GM12872 (cell line): ENCODE measurements around the gene DLK2.

ENCODE experiments used
- TF ChIP-seq, protein P1 (sequence below): IDR thresholded peaks from 3 replicates; pipeline ENCODE4 v1.5.1; 2011; ENCODE audit warnings: low read depth, mild to moderate bottlenecking, low read length, moderate library complexity; ENCODE audit not compliant: insufficient read depth

The DLK2 gene, protein sequence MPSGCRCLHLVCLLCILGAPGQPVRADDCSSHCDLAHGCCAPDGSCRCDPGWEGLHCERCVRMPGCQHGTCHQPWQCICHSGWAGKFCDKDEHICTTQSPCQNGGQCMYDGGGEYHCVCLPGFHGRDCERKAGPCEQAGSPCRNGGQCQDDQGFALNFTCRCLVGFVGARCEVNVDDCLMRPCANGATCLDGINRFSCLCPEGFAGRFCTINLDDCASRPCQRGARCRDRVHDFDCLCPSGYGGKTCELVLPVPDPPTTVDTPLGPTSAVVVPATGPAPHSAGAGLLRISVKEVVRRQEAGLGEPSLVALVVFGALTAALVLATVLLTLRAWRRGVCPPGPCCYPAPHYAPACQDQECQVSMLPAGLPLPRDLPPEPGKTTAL

DNA sequence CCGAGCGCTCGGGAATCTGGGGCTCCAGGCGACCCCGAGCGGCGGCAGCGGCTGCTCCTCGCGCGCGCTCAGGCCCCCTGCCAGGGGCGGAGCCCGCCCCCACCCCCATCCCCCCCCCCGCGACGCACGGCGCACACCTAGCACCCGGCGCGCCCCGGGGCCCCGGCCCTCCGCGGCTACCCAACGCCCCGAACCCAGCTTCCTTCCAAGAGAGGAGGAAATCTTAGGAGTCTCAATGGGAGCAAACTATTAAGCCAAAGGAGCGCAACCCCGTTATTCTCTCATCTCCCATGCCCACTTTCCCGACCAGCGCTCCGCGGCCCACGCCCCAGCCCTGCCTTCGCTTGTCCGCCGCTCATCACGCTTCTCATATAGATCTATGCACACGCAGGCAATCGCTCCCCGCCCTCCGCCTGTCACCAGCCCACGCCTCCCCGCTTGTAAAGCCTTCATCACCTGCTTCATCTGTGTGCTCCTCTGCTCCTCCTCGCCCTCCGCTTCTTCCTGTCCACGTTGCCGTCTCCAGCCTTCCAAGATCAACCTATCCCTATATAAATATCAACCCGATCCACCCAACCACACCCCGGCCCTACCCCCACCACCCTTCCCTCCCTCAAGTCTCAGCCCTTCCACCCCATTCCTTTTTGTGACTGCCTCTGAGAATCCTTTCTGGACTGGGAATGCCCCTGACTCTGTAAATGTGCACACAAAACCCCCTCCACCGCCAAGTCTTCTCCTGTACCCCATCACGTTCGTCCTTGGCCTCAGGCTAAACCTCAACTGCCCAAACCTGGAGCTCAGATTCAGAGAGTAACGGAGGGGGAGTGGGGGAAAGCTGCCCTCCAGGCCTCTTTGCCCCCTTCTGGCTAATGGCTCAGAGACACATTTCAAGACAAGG lies at the start of gene DLK2:
DLK2 (minus strand) TSS at position 18 of the 898 bp plus-strand sequence. CDS start 723 bp downstream, outside the sequence.
- TF ChIP-seq, protein P1, sequence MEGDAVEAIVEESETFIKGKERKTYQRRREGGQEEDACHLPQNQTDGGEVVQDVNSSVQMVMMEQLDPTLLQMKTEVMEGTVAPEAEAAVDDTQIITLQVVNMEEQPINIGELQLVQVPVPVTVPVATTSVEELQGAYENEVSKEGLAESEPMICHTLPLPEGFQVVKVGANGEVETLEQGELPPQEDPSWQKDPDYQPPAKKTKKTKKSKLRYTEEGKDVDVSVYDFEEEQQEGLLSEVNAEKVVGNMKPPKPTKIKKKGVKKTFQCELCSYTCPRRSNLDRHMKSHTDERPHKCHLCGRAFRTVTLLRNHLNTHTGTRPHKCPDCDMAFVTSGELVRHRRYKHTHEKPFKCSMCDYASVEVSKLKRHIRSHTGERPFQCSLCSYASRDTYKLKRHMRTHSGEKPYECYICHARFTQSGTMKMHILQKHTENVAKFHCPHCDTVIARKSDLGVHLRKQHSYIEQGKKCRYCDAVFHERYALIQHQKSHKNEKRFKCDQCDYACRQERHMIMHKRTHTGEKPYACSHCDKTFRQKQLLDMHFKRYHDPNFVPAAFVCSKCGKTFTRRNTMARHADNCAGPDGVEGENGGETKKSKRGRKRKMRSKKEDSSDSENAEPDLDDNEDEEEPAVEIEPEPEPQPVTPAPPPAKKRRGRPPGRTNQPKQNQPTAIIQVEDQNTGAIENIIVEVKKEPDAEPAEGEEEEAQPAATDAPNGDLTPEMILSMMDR: no peak

DNA sequence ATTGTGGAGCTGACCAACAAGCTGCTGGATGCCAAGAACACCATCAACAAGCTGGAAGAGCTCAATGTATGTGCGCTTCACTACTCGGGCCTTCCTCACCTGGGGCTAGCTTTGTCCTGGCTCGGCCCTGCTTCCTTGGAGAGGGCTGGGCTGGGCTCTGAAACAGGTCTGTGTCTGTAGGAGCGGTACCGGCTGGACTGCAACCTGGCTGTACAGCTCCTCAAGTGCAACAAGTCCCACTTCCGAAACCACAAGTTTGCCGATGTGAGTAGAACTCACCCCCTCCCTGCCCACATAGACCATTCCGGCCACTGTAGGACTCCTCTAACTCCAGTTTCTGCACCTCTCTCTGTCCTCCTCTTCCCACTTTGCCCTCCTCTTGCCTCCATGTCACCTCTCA lies 48.1 kb upstream of the DLK2 start:
- TF ChIP-seq, protein P1: no peak

DNA sequence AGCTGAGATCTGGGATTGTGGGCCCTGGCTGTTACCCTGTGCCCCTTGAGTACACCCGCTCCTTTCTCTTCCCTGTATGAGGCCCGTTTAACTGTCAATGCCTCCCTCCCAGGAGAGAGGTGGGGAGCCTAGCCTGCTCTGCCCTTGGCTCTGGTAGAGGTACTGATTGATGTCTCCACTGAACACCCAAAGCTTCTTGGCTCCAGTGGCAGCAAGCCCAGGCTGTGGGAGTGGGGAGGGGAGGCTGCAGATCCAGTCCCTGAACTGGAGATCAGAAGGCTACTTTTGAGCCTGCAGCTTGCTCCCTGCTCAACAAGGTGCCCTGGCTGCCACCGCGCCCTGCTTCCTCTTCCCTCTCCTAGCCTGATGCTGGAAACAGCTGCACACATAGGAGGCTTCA lies 47.3 kb upstream of the DLK2 start:
- TF ChIP-seq, protein P1: no peak

DNA sequence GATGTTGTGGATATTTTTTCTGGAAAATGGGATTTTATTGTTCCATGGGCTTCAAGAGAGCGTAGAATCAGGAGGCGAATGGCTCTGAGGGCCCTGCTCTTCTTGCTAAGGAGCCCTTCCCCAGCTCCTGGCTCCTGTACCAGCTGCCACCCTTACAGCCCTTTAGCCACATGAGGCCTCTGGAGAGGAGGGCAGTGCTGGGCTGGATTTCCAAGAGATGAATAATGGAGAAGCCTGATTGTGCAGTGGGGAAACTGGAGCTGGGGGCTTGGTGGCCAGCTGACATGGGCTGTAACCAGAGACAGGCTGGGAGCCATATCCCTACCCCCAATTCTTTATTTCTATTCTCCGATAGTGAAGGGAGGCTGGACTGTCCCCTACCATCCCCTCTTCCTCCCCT lies 45.6 kb upstream of the DLK2 start:
- TF ChIP-seq, protein P1: no peak

DNA sequence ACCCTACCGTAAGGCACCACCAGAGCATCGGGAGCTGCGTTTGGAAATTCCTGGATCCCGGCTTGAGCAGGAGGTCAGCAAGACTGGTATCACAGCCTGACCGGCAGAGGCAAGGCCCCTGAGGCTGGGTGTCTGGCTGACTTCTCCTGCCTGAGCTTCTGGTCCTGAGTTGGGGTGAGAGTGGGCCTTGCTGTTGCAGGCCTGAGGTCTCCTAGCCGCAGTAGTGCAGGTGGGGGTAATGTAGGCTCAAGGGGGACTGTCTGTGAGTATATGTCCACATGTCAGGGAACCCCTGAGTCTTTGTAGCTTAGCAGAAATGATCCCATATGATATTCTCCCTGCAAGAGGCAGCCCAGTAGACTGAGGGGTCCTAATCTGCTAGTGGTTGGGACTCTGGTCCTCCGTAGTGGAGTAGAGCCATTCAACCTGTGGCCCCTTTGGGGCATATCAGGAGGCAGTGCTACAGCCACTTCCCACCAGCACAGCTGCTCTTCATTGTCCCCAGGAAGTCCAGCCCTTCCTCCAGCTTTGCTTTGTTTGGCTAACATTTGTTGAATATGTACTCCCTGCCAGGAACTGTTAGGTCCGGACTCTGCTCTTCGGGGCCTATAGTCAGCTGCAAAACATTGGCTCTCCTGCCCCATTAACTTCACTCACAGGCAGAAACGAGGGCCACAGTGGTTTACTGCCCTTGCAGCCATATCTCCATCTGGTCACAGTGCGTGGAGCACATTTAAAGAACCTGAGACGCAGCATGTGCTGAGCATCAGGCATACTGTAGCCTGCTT lies 43.9 kb upstream of the DLK2 start:
- TF ChIP-seq, protein P1: no peak

DNA sequence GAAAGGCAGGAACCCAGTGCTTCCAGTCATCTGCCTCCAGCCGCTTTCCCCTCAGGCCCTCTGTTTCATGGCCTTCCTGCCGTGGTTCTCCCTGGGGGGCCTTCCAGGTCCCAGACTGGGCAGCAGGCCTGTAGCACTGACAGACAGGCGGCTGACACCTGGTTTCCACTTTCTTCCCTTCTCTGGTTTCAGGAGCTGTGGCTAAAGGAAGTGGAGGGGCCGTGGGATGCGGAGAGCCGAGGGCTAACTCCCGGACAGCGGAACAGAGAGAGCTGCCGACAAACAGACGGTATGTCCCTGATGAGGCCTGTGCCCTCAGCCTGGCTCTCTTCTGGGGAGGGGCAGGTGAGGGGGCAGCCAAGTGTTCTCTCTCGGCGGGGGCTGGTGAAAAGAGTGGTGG lies 42.3 kb upstream of the DLK2 start:
- TF ChIP-seq, protein P1: no peak

DNA sequence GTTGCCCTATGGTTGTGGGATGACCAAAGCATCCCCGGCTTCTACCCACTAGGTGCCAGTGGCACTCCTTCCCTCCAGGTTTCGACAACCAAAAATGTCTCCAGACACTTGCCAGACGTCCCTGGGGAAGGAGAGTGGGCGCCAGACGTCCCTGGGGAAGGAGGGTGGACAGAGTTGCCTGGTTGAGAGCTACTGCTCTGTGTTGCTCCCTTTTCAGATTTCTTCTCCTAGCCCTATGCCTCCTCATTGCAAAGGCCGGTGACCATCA lies 41.7 kb upstream of the DLK2 start:
- TF ChIP-seq, protein P1: no peak
